Measurements from ENCODE around the gene FBXL22. TPM values are rescaled to one million over a fixed set of nuclear protein-coding genes. Genes with fewer than 3 reads are reported as not detected.
A peak's percentile ranks its signal among the peaks of the same experiment; 100 is the strongest.
"Not testable (repeated sequence)": the region's sequence is repeated elsewhere in the genome, so short reads cannot be mapped to it uniquely, and the experiment has no call there.

FBXL22 gene
- total RNA-seq, 1 donor from 2014 or later = 0.45 TPM

DNA sequence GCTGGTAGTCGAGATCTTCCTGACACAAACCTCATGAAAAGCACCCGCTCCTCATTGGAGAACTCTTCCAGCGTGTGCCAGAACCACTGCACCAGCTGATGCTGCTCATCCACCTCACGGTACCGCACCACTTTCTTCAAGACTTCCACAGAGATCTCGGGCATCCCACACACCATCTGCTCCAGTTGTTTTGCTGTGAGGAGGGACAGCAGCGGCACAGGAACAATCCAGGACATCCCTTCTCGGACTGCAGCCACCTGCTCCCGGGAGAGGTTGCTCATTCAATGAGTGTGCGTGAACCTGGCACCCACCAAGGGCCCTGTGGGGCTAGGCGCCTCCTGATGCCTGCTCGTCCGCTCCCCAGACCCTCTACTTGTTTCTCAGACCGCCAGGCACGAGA, 15.1 kb downstream of the FBXL22 start:
- no peak for DNase-seq (ENCODE audit: low read depth)

DNA sequence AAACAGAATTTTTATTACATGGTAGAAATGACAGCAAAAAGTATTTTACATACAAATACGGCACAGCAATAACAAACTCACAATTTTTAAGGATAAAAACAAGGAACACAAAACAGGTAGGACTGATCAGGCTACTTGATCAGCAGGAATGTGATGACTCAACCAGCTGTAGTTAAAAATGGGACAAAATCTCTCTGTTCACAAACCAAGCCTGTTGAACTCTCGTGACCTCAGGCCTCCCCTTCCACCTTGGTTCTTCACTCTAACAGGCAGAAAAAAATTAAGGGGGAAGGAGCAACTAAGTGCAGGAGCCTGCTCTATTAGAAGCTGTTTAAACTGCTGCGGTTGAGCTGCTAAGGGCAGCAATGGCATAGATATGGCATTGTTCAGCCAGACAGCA, 18.7 kb downstream of the FBXL22 start:
- DNase-seq (ENCODE audit: low read depth) = peak; percentile 84

GRCh38 chr15:63617147-63617546, 20.0 kb downstream of the FBXL22 start:
- not testable (repeated sequence) for DNase-seq (ENCODE audit: low read depth)

GRCh38 chr15:63617627-63618026, 20.4 kb downstream of the FBXL22 start:
- not testable (repeated sequence) for DNase-seq (ENCODE audit: low read depth)

DNA sequence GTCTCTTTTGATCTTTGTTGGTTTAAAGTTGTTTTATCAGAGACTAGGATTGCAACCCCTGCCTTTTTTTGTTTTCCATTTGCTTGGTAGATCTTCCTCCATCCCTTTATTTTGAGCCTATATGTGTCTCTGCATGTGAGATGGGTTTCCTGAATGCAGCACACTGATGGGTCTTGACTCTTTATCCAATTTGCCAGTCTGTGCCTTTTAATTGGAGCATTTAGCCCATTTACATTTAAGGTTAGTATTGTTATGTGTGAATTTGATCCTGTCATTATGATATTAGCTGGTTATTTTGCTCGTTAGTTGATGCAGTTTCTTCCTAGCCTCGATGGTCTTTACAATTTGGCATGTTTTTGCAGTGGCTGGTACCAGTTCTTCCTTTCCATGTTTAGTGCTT, 23.6 kb downstream of the FBXL22 start:
- DNase-seq (ENCODE audit: low read depth) = not testable (repeated sequence)

- DNase-seq (ENCODE audit: low read depth) = no peak
Measured at GRCh38 chr15:63623232-63623969, 26.2 kb downstream of the FBXL22 start.

- DNase-seq (ENCODE audit: low read depth) = no peak
Measured at GRCh38 chr15:63626955-63627354, 29.8 kb downstream of the FBXL22 start.

DNA sequence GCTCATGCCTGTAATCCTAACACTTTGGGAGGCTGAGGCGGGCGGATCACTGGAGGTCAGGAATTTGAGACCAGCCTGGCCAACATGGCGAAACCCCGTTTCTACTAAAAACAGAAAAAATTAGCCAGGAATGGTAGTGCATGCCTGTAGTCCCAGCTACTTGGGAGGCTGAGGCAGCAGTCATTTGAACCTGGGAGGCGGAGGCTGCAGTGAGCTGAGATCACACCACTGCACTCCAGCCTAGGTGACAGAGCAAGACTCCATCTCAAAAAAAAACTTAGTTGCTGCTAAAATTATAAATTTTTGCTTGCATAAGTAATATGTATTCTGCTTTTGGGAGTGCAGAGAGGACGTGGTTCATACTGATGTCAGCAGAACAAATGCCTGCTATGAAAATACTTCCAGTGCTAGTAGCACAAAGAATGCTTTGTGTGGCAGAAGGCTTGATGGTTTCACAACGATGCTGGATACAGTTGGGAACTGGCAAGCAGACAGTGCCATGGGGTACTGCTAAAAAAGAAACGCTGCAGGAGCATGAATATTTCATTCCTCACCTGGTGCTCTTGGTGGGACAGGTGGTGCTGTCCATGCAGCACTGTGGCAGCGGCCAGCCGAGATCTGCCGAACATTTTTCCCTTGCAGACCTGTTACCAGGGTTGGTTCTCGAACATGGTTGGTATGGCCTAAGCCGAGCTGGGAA, 31.1 kb downstream of the FBXL22 start:
- no peak for DNase-seq (ENCODE audit: low read depth)

DNA sequence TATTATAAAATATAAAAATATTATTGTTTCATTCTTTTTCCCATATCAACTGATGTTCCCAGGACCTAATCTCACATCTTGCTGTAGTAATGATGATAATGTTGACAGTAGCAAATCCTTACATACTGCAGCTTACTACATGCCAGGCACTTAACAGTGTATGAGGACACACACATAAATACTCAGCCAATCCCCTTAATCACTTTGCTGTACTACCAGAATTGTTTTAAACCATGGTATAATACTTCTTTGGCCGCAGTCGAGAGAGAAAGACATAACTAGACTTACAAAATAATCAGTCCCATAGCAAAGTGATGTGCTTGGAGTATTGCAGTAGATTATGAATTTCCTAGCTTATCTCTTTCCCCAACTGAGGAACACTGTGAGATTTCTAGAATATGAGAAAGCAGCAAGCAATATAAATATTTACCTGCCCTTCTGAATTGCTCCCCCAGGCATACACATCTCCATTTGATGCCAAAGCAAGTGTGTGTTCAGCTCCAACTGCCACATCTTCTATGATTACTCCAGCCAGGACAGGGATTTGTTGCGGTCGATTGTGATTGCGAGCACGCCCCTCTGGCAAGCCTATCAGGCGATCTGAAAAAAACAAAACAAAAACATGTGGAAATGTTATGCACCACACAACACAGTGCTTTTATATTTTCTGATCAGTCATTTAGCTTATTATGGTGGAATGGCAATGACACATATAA, 33.0 kb downstream of the FBXL22 start:
- DNase-seq (ENCODE audit: low read depth) = no peak

DNA sequence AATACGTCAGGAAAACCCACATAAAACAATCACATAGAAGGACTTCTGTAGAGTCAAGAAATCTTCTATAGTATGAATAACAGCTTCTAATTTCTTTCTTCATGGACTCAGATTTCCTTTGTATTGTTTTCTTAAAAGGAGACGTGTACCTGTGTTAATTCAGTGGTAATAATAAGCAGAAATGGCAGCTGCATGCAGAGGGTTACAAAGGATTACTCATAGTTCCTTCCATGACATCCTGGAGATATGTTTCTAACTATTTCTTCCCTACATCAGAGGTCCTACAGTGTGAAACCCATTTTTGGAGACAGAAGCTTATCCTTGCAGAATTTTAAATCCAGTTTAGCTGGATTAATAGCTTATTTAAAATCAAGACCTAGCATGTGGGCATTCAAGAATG, 36.1 kb downstream of the FBXL22 start:
- no peak for DNase-seq (ENCODE audit: low read depth)

DNA sequence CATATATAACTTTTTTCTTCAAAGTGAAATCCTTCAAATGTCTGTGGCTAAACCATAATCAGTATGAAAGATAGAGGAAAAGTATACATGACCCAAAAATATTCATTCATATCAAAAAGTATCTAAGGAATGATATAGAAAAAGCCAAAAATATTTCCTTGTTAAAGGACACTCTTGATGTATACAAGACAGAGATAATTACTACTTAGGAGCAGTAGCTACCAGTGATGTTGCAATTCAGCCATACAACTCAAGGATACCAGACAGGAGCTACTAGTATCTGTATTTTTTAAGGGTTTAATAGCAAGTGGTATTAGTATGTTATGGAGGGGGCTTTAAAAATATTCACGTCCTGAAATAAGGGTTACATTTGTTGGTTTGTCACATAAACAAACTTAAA, 37.0 kb downstream of the FBXL22 start:
- DNase-seq (ENCODE audit: low read depth) = no peak

GRCh38 chr15:63636518-63637061, 39.4 kb downstream of the FBXL22 start:
- no peak for DNase-seq (ENCODE audit: low read depth)

- no peak for DNase-seq (ENCODE audit: low read depth)
Measured at GRCh38 chr15:63638839-63639238, 41.7 kb downstream of the FBXL22 start.

- no peak for DNase-seq (ENCODE audit: low read depth)
Measured at GRCh38 chr15:63640146-63640545, 43.0 kb downstream of the FBXL22 start.

Other genes with a start within 250 kb of the FBXL22 start
- gene CA12, start 215.5 kb upstream of the FBXL22 start, total RNA-seq = 19.6 and 26.4 TPM in 2 replicates
- 37.2 and 60.7 TPM in 2 replicates for gene USP3, start 92.8 kb upstream of the FBXL22 start, total RNA-seq
- 45.1 and 107 TPM in 2 replicates for gene HERC1, start 236.6 kb downstream of the FBXL22 start, total RNA-seq